ENCODE data around the gene LPIN1. TPM values are rescaled to one million over a fixed set of nuclear protein-coding genes. Genes with fewer than 3 reads are reported as not detected.

The LPIN1 gene
- total RNA-seq, 2 experiments from 2014 or later, result 31.9 to 36.5 TPM

DNA sequence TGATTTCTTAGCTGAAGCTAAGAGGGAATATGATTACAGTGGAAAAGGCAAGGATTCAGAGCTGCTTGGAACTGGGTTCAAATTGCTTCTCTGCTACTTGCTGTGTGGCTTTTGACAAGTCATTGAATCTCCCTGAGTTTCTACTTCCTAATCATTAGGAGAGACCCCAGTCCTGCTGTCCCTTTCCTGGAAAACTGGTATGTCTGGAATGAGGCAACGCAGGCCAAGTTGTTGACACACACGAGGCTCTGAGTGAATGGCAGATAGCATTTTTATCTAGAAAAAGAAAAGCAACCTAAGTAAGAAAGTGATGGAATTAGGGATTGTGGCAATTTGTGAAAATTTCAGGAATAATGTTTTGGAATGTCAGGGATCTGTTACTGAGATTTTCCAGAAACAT, 123.6 kb downstream of the LPIN1 start:
- no peaks in the 10 kb centered on the region for H3K9me3 Mint-ChIP-seq
- no peak for ATAC-seq
- H3K36me3 Mint-ChIP-seq (ENCODE audit: low read depth), result no peaks in the 10 kb centered on the region
- no peak overlapping the region for H3K27ac Mint-ChIP-seq
- peaks cover 12% of the 10 kb centered on the region for H3K4me1 Mint-ChIP-seq (ENCODE audit: low read depth)
- DNase-seq, result no peak
- H3K27me3 Mint-ChIP-seq, result peaks cover 2% of the 10 kb centered on the region
- intact Hi-C loops (cut with micrococcal nuclease), result no loop called here
- ChIA-PET CTCF (no interaction called here), POLR2A (no interaction called here)
- TF ChIP-seq, protein P1, sequence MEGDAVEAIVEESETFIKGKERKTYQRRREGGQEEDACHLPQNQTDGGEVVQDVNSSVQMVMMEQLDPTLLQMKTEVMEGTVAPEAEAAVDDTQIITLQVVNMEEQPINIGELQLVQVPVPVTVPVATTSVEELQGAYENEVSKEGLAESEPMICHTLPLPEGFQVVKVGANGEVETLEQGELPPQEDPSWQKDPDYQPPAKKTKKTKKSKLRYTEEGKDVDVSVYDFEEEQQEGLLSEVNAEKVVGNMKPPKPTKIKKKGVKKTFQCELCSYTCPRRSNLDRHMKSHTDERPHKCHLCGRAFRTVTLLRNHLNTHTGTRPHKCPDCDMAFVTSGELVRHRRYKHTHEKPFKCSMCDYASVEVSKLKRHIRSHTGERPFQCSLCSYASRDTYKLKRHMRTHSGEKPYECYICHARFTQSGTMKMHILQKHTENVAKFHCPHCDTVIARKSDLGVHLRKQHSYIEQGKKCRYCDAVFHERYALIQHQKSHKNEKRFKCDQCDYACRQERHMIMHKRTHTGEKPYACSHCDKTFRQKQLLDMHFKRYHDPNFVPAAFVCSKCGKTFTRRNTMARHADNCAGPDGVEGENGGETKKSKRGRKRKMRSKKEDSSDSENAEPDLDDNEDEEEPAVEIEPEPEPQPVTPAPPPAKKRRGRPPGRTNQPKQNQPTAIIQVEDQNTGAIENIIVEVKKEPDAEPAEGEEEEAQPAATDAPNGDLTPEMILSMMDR (IDR thresholded peaks at IDR 0.05), result no peak
- H3K4me3 Mint-ChIP-seq, result no peak overlapping the region

DNA sequence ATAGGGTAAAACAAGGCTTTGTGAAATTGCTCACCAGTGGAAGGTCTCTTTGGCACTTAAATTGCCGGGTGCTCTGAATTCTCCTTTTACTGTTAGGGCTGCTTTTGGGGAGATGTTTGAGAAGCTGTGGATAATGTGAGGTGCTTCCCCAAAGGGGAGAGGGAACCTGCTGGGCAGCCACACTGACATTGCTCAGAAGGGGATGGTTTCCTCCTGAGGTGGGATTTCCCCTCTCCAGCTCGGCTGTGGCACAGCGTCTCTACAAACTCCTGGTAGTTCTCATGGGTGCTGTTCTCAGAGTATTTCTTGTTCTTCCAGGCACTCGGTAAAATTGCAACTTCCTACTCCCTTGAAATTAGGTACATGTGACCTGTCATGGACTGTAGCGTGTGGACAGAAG, 124.2 kb downstream of the LPIN1 start:
- POLR2A ChIA-PET, result no interaction called here
- no peaks in the 10 kb centered on the region for H3K36me3 Mint-ChIP-seq (ENCODE audit: low read depth)
- no peak overlapping the region for H3K27ac Mint-ChIP-seq
- ATAC-seq (no peak), DNase-seq (no peak)
- intact Hi-C loops (cut with micrococcal nuclease), result no loop called here
- TF ChIP-seq, protein P1 (IDR thresholded peaks at IDR 0.05), result no peak
- no peaks in the 10 kb centered on the region for H3K9me3 Mint-ChIP-seq
- no peak overlapping the region for H3K4me3 Mint-ChIP-seq
- peaks cover 12% of the 10 kb centered on the region for H3K4me1 Mint-ChIP-seq (ENCODE audit: low read depth)
- CTCF ChIA-PET, result no interaction called here
- peaks cover 2% of the 10 kb centered on the region for H3K27me3 Mint-ChIP-seq

DNA sequence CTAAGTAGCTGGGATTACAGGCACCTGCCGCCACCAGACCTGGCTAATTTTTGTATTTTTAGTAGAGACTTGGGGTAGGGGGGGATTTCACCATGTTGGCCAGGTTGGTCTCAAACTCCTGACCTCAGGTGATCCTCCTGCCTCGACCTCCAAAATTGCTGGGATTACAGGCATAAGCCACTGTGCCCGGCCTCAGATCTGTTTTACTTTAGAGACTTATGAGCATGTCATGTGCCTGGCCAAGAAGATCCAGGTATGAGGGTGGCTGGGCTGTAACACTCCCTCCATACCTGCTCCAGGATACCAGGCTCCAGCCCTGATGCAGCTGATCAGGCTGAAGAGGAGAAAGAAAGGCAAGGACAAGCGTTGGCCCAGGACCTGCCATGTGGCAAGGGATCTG, 125.0 kb downstream of the LPIN1 start:
- intact Hi-C loops (cut with micrococcal nuclease), result no loop called here
- Mint-ChIP-seq H3K4me1 (ENCODE audit: low read depth) (peaks cover 12% of the 10 kb centered on the region), H3K36me3 (ENCODE audit: low read depth) (no peaks in the 10 kb centered on the region), H3K27me3 (peaks cover 2% of the 10 kb centered on the region), H3K4me3 (no peak overlapping the region), H3K9me3 (no peaks in the 10 kb centered on the region), H3K27ac (no peak overlapping the region)
- DNase-seq (no peak), ATAC-seq (no peak)
- POLR2A ChIA-PET, result no interaction called here
- CTCF ChIA-PET, result no interaction called here
- TF ChIP-seq, protein P1 (IDR thresholded peaks at IDR 0.05), result no peak

DNA sequence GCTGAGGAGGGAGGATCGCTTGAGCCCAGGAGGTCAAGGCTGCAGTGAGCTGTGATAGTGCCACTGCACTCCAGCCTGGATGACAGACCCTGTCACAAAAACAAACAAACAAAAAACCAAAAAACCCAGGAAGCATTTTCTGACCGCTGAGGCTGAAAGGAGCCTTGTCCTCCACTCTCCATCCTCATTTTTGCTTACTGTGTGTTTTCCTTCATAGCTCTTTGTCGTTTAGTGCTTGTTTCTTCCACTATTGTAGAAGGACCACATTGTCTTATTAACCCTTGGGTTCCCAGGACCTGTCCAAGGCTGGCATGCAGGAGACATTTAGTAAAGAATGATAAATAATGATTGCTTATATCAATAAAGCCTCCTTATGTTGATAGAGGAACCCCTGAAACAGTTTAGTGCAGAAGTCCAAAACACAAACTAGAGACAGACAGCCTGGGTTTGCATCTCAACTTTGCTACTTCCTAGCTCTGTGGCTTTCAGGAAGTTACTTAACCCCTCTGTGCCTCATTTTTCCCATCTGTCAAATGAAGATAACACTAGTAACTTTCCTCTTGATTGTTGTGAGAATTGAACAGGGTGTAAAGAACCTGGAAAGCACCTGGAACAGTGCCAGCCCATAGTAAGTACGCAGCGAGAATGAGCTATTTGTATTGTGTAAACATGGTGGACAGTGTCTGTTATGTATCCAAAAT, 126.0 kb downstream of the LPIN1 start:
- Mint-ChIP-seq H3K9me3 (no peaks in the 10 kb centered on the region), H3K27ac (no peak overlapping the region), H3K4me1 (ENCODE audit: low read depth) (peaks cover 9% of the 10 kb centered on the region), H3K4me3 (no peak overlapping the region), H3K27me3 (peaks cover 2% of the 10 kb centered on the region), H3K36me3 (ENCODE audit: low read depth) (no peaks in the 10 kb centered on the region)
- intact Hi-C loops (cut with micrococcal nuclease), result no loop called here
- POLR2A ChIA-PET, result no interaction called here
- CTCF ChIA-PET, result interaction anchor here (1.0 kb wide), 1 partner anchor 19 kb away, joined by 3 read pairs; no protein-coding TSS in a partner anchor
- no peak for DNase-seq
- TF ChIP-seq, protein P1 (IDR thresholded peaks at IDR 0.05), result no peak
- ATAC-seq, result no peak

DNA sequence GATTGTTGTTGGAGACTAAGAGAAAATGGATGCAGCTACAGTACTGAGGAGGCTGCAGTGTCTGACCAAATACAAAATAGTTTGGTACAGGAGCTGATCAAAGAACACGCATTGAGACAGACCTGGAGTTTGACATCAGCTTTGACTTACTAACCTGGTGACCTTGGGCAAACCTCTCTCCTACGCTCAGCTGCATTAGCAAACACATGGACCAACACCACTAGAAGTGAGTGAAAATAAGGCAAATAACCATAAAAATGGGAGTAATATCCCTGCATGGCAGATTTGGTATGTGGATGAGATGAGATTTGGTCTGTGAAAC, 126.5 kb downstream of the LPIN1 start:
- no peak overlapping the region for H3K4me3 Mint-ChIP-seq
- DNase-seq (no peak), ATAC-seq (no peak)
- H3K27me3 Mint-ChIP-seq, result peaks cover 2% of the 10 kb centered on the region
- H3K4me1 Mint-ChIP-seq (ENCODE audit: low read depth), result peaks cover 9% of the 10 kb centered on the region
- TF ChIP-seq, protein P1 (IDR thresholded peaks at IDR 0.05), result no peak
- POLR2A ChIA-PET, result no interaction called here
- intact Hi-C loops (cut with micrococcal nuclease), result no loop called here
- H3K27ac Mint-ChIP-seq, result no peak overlapping the region
- no peaks in the 10 kb centered on the region for H3K9me3 Mint-ChIP-seq
- CTCF ChIA-PET, result interaction anchor here (1.0 to 1.4 kb wide), 3 partner anchors 11 to 843 kb away, joined by 3 read pairs; partner anchors contain the start of gene TRIB2
- H3K36me3 Mint-ChIP-seq (ENCODE audit: low read depth), result no peaks in the 10 kb centered on the region
